Middle frontal gyrus (tissue), 1 donor: ENCODE results near the gene HELLS.
"Not testable (repeated sequence)": the region's sequence is repeated elsewhere in the genome, so short reads cannot be mapped to it uniquely, and the experiment has no call there.

ENCODE experiments used
- DNase-seq: peaks from one replicate; pipeline ENCODE4 v3.0.0-alpha.2; 2015; ENCODE audit warnings: low spot score; ENCODE audit errors: extremely low spot score

The HELLS gene

DNA sequence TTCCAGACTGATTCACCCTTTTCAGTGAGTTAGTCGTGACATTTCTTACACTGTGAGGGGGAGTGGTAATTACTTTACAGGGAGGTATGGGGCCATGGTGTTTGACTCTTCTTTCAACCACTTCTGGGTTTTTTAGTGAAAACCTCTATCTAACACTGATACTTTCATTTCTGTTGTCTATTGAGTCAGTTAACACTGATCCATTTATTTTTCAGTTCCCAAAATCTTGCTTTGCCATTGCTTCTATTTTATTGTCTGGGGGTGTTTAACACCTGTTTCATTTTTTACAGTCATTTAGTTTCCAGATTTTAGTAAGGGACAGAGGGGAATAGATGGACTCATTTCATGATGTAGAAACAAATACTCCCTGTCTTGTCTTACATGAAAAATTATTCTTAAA lies 61.5 kb downstream of the HELLS start:
- DNase-seq, result no peak

- DNase-seq, result no peak
Observed at GRCh38 chr10:94608559-94608958, 63.0 kb downstream of the HELLS start.

DNA sequence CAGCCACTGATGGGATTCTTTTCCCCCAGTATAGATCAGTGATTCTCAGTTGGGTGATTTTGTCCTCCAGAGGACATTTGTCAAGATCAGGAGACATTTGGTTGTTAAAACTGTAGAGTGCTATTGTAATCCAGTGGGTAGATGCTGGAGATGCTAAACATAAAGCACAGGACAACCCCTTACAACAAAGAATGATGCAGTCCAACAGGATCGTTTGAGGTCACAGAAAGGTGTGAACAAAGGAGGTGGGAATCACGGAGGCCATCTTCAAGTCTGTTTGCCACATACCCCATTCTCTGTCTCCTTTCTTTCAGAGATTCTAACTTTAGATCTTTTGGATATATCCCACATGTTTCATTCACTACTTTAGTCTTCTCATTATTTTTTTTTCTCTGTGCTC lies 69.0 kb downstream of the HELLS start:
- DNase-seq, result no peak

DNA sequence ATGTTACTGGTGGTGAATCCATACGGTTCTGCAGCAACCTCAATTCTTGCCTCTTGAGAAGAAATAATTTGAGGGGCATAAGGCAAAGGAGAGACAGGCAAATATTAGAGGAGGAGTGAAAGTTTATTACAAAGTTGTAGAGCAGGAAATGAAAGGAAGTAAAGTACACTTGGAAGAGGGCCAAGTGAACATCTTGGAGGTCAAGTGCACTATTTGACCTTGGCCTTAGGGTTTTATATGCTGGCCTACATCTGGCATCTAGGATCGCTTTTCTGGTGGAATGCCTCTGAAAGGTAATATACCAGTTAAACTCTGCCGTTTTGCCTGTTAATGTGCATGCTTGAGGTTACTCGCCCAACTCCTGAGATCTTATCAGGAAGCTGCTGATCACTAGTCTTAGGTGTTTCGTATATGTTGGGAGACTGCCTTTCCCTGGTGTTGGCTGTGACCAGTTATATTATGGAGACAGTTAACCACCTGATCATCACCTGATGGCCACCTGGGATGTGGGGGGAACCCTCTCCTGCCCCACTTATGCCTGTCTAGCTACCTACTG lies 71.9 kb downstream of the HELLS start:
- no peak for DNase-seq

- no peak for DNase-seq
Observed at GRCh38 chr10:94622666-94623205, 77.1 kb downstream of the HELLS start.

- DNase-seq, result no peak
Observed at GRCh38 chr10:94623572-94623971, 78.0 kb downstream of the HELLS start.

DNA sequence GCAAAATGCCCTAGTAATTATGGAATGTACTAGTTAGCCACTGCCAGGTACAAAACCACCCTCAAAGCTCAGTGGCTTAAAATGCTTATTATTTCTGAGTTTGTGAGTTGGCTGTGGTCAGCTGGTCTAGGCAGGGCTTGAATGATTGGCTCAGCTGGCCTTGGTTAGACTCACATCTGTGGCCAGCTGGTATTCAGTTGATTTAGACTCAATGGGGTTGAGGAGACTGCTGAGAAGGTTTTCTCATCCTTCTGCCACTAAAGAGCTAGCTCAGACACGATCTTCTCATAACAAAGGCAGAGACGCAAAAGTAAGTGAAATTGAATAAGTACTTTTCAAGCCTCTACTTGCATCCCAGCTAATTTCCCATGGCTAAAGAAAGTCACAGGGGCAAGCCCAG lies 80.9 kb downstream of the HELLS start:
- no peak for DNase-seq

DNA sequence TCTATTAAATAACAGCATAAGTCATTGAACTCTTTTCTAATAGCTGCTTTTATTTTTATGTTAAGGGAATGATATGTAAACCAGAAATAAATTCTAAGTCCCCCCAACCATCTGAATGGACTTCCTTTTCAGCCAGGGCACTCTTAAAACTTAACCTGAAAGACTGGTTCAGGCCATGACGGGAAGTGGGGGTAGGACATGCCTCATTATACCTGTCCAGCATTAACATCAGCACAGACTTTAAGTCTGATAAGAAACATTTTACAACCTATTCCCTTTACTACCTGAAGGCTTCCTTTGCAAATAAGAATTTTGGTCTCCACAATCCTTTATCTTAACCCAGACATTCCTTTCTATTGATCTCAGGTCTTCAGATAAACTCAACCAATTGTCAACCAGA lies 81.9 kb downstream of the HELLS start:
- no peak for DNase-seq

GRCh38 chr10:94630017-94630688 lies 84.6 kb downstream of the HELLS start:
- DNase-seq, result peak; percentile 42

GRCh38 chr10:94631077-94631875 lies 85.7 kb downstream of the HELLS start:
- no peak for DNase-seq

GRCh38 chr10:94632954-94633353 lies 87.4 kb downstream of the HELLS start:
- no peak for DNase-seq

GRCh38 chr10:94638097-94638496 lies 92.5 kb downstream of the HELLS start:
- DNase-seq, result not testable (repeated sequence)

GRCh38 chr10:94639902-94640301 lies 94.3 kb downstream of the HELLS start:
- DNase-seq, result no peak

GRCh38 chr10:94640562-94640961 lies 95.0 kb downstream of the HELLS start:
- no peak for DNase-seq

DNA sequence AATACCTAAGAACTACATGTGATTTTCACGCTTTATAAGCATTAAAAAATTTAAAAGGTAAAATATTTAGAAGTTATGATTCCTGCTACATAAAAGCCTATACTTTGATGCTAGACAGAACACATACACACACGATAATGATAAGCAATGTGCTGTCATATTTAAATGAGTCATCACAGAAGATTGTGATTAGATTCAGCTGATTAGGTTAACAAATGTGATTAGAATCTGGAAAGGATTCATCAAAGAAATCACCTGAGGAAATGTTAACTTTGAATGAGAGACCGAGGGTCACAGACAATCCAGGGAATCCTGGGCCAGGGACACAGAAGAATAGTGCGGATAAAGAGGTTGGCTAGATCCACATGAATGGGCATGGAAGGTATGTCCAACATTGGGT lies 95.9 kb downstream of the HELLS start:
- no peak for DNase-seq

- DNase-seq, result no peak
Observed at GRCh38 chr10:94644352-94644751, 98.8 kb downstream of the HELLS start.

DNA sequence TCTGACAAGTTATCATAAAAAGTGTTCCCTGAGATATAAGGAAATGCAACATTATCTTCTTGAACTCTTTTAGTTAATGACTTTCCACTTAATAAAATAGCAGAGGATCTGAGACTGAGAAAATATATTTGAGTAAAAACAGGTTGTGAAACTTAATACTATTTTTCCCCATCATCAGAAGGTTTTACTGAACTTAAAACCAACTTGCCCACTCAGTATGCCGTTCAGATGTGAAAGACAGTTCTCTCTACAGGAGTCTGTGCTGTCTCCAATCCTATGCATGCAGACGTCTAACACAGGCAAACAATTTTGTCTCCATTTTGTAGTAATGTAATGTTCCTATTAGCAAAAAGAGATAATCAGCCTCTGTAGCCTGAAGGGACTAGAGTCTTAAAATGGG lies 99.7 kb downstream of the HELLS start:
- DNase-seq, result no peak
